Gastroesophageal sphincter (tissue), 3 donors: ENCODE data around the gene SEMA5B.
A peak's percentile ranks its signal among the peaks of the same experiment; 100 is the strongest.

Experiments
- CTCF ChIP-seq, 4 experiments: fragments of 200-600 bp in 2 of 4; fragments of 450-650 bp in 2 of 4; sonication (generic) in 1 of 4; IDR thresholded peaks; one replicate each; pipeline ENCODE4 v1.5.1; 2017 to 2019; ENCODE audit warnings: antibody characterized with exemption in 4 of 4, mild to moderate bottlenecking in 2 of 4, moderate library complexity in 2 of 4
- POLR2A ChIP-seq, 2 donors: fragments of 450-650 bp; IDR thresholded peaks; one replicate each; pipeline ENCODE4 v1.6.1; 2017; ENCODE audit warnings: antibody characterized with exemption in 2 of 2, mild to moderate bottlenecking in 2 of 2, moderate library complexity in 1 of 2

GRCh38 chr3:123028233-123028828, 768 bp upstream of the SEMA5B start:
- TF ChIP-seq CTCF (IDR thresholded peaks at IDR 0.05) (peak in 3 of 4 experiments; percentile 48 to 60 (median 51)), POLR2A (IDR thresholded peaks at IDR 0.05) (no peak)
